DOHH2 (cell line): ENCODE data around the gene PADI1.

Experiments
- H3F3A ChIP-seq: fragments of 200-600 bp; sonication (generic), shearing (Covaris generic); 2 replicates; pipeline ENCODE4 v1.6.0; 2016; ENCODE audit warnings: antibody characterized with exemption, mild to moderate bottlenecking; ENCODE audit not compliant: control insufficient read depth, insufficient read depth
- H3K27ac ChIP-seq: fragments of 200-600 bp; sonication (generic); 2 replicates; pipeline ENCODE4 v1.5.1; 2014; ENCODE audit warnings: low read depth, mild to moderate bottlenecking, low read length, moderate library complexity
- H3K27me3 ChIP-seq: fragments of 200-600 bp; sonication (generic); 2 replicates; pipeline ENCODE4 v1.6.1; 2014; ENCODE audit warnings: mild to moderate bottlenecking, low read length, mixed read lengths; ENCODE audit not compliant: control insufficient read depth
- H3K36me3 ChIP-seq: fragments of 200-600 bp; sonication (generic); 2 replicates; pipeline ENCODE4 v1.6.1; 2014; ENCODE audit warnings: mild to moderate bottlenecking, low read length, moderate library complexity, mixed read lengths; ENCODE audit not compliant: control insufficient read depth
- H3K4me1 ChIP-seq: fragments of 200-600 bp; sonication (generic); 2 replicates; pipeline ENCODE4 v1.6.1; 2014; ENCODE audit warnings: mild to moderate bottlenecking, low read length, mixed read lengths; ENCODE audit not compliant: control insufficient read depth
- H3K4me2 ChIP-seq: fragments of 200-600 bp; sonication (generic); 2 replicates; pipeline ENCODE4 v1.6.0; 2014; ENCODE audit warnings: mild to moderate bottlenecking, low read length, moderate library complexity
- H3K4me3 ChIP-seq: fragments of 200-600 bp; sonication (generic); 2 replicates; pipeline ENCODE4 v1.5.1; 2014; ENCODE audit warnings: mild to moderate bottlenecking, low read length, mixed read lengths
- H3K79me2 ChIP-seq: fragments of 200-600 bp; sonication (generic); 2 replicates; pipeline ENCODE4 v1.6.1; 2014; ENCODE audit warnings: mild to moderate bottlenecking, low read length, mixed read lengths; ENCODE audit not compliant: control insufficient read depth
- H3K9me2 ChIP-seq: fragments of 200-600 bp; sonication (generic); replicated peaks from 2 replicates; pipeline ENCODE4 v1.6.1; 2014; ENCODE audit warnings: mild to moderate bottlenecking, low read length, mixed read lengths; ENCODE audit not compliant: control insufficient read depth
- H3K9me3 ChIP-seq: fragments of 200-600 bp; sonication (generic); 2 replicates; pipeline ENCODE4 v1.6.1; 2014; ENCODE audit warnings: antibody characterized with exemption, low read length, mixed read lengths; ENCODE audit not compliant: control insufficient read depth, insufficient read depth
- H4K20me1 ChIP-seq: fragments of 200-600 bp; sonication (generic); 2 replicates; pipeline ENCODE4 v1.6.0; 2014; ENCODE audit warnings: low read depth, mild to moderate bottlenecking, antibody characterized with exemption, low read length, moderate library complexity; ENCODE audit not compliant: control insufficient read depth, insufficient read depth
- CTCF ChIP-seq: fragments of 200-600 bp; sonication (generic); IDR thresholded peaks from one replicate; pipeline ENCODE4 v1.5.1; 2014; ENCODE audit warnings: antibody characterized with exemption, mild to moderate bottlenecking, low read depth, low read length; ENCODE audit not compliant: poor library complexity, severe bottlenecking
- EZH2phosphoT487 ChIP-seq: fragments of 200-600 bp; sonication (generic); IDR thresholded peaks from 2 replicates; pipeline ENCODE4 v1.6.1; 2017; ENCODE audit warnings: borderline replicate concordance, mild to moderate bottlenecking, antibody characterized with exemption, low read length, moderate library complexity, mixed read lengths

The PADI1 gene

DNA sequence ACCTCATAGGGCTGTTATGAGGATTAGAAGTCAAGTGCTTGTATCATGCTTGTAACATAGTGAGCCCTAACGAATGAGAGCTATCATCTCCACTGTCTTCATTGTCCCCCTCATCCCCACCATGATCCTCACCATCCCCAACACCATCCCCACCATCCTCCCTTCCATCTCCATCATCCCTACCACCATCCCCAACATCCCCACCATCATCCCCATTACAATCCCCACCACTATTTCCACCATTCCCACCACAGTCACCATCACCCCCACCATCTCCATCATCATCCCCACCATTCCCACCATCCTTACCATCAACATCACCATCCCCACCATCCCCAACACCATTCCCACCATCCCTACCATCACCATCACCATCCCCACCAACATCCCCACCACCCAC, 39.1 kb upstream of the PADI1 start:
- Histone ChIP-seq H3K4me1 (peaks cover 5% of the 10 kb centered on the region), H3K27ac (no peak overlapping the region), H3K4me3 (no peak overlapping the region), H3K36me3 (no peaks in the 10 kb centered on the region), H3K9me2 (no peaks in the 10 kb centered on the region), H3K4me2 (no peak overlapping the region), H3K79me2 (no peaks in the 10 kb centered on the region), H3F3A (no peaks in the 10 kb centered on the region), H3K9me3 (peaks cover under 1% of the 10 kb centered on the region; the same call in 1 of the 2 replicates), H3K27me3 (no peaks in the 10 kb centered on the region), H4K20me1 (no peaks in the 10 kb centered on the region)
- TF ChIP-seq CTCF (no peak), EZH2phosphoT487 (no peak)

- Histone ChIP-seq H3K4me1 (no peaks in the 10 kb centered on the region), H3K27me3 (no peaks in the 10 kb centered on the region), H3K36me3 (no peaks in the 10 kb centered on the region), H3K4me3 (no peak overlapping the region), H3K9me2 (no peaks in the 10 kb centered on the region), H3K9me3 (no peaks in the 10 kb centered on the region), H4K20me1 (no peaks in the 10 kb centered on the region), H3K79me2 (no peaks in the 10 kb centered on the region), H3K27ac (no peak overlapping the region), H3K4me2 (no peak overlapping the region), H3F3A (no peaks in the 10 kb centered on the region)
- TF ChIP-seq EZH2phosphoT487, result no peak
- TF ChIP-seq CTCF, result no peak
Observed at GRCh38 chr1:17167041-17167785, 37.7 kb upstream of the PADI1 start.

DNA sequence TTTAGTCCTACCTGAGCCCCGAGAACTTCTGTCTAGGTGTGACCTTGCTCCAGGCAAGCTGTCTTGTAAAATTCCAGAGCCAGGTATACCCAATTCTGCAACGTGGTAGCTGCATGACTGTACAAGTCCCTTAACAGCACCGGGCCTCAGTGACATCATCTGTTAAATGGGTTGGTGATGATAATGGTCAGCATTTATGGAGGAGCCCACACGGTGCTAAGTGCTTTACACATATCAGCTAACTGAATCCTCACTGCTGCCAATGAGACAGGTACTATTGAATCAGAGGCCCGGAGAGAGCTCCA, 37.2 kb upstream of the PADI1 start:
- no peak overlapping the region for H3K4me2 ChIP-seq

More for the DNA sequence above, 37.2 kb upstream of the PADI1 start:
- Histone ChIP-seq H3K36me3 (no peaks in the 10 kb centered on the region), H3K4me1 (no peaks in the 10 kb centered on the region), H3K27me3 (no peaks in the 10 kb centered on the region), H3K9me2 (no peaks in the 10 kb centered on the region), H3K4me3 (no peak overlapping the region), H3K27ac (no peak overlapping the region), H3K9me3 (no peaks in the 10 kb centered on the region), H3F3A (no peaks in the 10 kb centered on the region), H4K20me1 (no peaks in the 10 kb centered on the region), H3K79me2 (no peaks in the 10 kb centered on the region)
- TF ChIP-seq EZH2phosphoT487, result no peak
- no peak for TF ChIP-seq CTCF
